Activated CD8-positive, alpha-beta memory T cell treated with anti-CD3 and anti-CD28 coated beads, Interleukin-2, amount 50 U/mL, for 4 hours (primary cell): Measurements from ENCODE around the gene ALG9.

Source experiments
- DNase-seq: peaks from one replicate; pipeline ENCODE4 v3.0.0-alpha.2; 2020

ALG9 gene

DNA sequence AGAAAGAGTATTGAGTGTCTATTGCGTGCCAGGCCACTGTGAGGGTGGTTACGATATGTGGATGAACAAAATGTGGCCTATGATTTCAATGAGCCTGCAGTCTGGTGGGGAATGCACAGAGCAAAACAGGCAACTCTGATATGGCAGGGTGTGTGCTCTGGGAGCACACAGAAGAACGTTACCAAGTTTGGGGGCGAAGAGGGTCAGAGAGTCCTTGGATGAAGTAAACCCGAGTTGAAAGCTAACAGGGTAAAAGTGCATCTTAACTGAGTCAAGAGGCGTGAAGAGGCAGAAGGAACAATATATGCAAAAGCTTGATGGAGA lies 8.2 kb upstream of the ALG9 start:
- DNase-seq: no peak

DNA sequence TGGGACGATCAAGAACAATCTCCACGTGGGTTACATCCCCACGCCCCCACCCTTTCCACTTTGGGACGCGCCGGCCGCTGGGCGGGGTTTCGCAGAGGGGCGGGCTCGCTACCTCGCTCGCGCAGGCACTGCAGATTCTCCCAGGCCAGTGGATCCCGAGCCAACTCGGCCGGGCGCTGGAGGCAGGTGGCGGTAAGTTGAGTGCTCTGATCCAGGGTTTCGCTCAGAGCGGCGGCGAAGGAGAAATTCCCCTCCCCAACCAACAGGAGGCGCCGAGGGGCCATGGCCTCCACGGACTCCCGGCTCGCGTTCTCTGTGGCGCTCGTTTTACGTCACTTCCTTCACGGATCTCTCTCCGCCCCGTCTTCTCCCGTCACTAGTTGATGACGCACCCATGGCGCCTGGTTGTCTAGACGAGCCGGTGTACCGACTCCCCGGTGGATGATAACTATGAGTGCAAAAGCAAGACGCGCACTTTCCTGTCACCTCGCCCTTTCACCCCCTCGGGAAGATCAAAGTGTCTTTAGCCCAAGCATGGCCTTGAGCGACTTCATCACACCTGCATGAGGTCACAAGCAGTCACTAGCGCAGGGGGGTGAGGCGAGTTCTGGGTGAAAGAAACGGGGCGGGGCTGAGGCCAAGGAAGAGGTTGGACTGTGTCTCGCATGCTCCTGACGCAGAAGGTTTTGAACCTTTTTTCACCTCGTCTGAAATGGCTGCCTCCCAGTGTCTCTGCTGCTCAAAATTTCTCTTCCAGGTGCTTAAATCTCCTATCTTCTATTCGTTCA lies 7.7 kb upstream of the ALG9 start, which contains the start of the genes CFAP68 and FDXACB1:
Gene CFAP68 (plus strand): TSS at position 693 of the 788 bp plus-strand sequence. CDS start 20 bp downstream, at position 713.
Gene FDXACB1 (minus strand): TSS at position 317 of the 788 bp plus-strand sequence. CDS start 33 bp downstream, at position 284.
- DNase-seq: peak; percentile 93

DNA sequence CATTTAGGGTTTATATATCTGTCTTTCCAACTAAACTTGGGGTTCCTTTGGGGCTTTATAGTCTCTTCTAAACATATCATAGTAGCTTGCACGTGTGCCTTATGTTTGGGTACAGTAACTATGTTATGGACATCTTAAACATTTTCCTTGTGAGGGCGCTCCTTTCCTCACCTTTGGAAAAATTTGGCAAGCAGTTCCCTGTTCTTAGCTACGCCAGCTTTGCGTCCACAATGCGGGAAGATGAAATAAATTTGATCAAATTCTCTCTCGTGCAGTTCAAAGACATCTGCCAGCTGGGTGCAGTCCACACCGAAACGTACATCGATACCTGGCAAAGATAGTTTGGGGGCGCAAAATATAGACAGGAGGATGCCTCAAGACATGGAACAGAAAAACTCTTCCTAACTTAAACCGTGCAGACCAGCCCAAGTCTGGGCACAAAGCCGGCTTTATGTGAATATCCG lies 7.0 kb upstream of the ALG9 start:
- DNase-seq: no peak

DNA sequence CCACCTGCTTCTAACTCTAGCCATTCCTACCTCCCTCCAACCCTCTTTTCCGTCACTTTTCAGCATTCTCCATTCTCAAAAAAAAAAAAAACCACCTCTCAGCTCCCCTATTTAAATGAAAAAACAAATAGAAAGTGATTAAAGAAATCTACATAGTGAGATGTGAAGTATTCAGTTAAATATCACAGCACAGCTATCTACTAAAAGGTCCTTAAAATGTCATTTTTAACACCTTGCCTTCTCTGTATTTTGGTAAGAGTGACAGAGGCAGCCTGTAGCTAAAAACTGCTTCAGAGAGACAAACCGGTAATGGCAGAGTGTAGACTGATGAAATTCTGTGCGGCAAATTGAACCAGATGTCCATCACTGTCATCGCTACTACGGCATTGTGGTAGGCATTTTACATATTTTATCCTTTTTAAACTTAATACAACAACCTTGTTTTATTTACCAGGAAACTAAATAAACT lies 346 bp upstream of the ALG9 start:
- no peak for DNase-seq

DNA sequence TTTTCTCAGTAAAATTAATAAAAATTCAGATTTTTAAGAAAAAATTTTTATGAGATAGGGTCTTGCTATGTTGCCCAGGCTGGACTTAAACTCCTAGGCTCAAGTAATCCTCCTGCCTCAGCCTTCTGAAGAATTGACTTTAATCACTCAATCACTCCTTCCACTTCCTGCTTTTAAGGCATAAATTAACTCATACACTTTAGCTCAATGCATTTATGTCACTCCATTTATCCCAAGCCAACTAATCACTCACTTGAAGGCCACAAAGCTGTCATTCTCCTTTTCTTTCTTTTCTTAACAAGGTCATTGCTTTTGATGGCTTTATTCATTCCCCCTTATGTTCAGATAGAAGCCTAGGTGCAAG lies 877 bp downstream of the ALG9 start:
- DNase-seq: no peak

DNA sequence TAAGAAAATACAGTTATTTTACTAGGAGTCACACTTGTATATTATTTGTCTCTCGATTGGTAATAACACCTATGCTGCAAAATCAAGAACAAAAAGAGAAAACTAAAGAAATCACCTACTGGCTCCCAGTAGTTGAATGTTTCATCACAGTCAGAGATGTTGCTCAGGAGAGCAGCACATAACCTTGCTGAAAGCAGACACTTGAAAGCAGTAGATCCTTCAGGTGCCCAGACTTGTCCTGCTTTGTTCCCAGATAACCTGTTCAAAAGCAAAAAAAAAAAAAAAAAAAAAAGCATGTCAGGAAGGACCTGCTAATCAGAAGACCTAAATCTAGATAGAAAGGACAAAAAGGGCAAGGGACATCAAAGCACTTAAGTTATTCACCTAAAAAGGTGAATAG lies 1.3 kb downstream of the ALG9 start:
- no peak for DNase-seq

DNA sequence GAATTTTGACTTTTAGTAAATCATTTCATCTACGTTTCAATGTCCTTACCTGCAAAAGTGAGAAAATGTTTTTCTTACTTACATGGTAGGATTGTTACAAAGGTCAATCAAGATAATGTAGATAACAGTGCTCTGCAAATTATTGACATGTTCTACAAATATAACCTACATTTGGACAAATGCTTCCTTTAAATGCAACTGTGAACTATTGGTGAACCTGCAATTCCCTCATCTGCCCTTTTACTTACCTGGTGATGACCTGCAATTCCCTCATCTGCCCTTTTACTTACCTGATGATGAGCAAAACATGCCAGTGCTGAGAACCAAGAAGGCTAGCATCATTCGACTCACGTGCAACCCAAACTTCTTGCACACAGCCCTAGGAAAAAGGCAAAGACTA lies 11.1 kb downstream of the ALG9 start:
- no peak for DNase-seq

DNA sequence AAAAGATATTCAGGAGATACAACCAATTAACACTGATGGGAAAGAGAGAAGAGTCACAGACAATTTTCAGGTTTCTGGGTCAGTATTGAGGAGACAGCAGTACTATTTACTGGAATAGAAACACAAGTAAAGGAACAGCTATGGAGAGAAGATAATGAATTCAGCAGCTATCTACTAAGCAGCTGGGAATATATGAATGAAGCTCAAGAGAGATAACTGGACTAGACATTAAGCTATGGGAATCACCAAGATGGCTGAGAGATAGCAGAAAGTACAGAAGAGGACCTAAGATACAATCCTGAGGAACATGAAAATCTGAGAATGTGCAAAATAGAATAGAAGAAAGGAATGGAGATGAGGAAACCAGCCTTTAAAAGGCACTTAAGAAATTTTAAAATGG lies 15.9 kb downstream of the ALG9 start:
- DNase-seq: no peak

DNA sequence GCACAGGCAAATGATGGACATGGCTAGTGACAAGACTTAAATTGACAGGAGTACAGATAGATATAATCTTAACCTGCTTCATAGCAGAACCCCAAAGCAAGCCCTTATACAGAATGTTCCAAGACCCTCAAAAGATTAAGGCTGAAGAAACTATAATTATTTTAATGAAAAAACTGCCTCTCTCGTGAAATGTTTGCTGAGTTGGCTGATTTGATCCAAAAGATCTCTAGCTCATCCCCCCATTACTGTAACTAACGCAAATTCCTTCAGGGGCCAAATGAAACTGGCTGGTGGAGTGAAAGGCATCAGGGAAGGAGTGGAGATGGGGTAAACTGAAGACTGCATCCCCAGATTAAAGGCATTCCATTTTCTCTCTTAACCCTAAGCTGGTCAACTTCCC lies 19.3 kb downstream of the ALG9 start:
- DNase-seq: no peak

DNA sequence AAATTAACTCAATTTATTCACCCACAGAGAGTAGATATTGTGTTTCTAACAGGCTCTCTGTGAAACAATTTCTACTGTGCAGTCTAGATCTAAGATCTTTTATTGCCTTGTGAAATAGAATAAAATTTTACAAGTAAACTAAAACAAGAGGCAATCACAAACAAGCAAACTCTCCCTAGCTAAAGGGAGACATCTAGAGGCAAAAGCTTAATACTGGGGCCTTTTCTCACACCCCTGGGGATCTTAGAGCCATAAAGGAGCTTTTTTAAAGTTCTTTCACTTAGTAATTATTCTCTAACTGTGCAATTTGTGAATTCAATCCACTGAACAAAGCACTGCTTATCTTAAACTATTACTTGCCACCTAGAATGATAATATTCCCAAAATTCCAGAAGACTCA lies 19.7 kb downstream of the ALG9 start:
- DNase-seq: no peak

DNA sequence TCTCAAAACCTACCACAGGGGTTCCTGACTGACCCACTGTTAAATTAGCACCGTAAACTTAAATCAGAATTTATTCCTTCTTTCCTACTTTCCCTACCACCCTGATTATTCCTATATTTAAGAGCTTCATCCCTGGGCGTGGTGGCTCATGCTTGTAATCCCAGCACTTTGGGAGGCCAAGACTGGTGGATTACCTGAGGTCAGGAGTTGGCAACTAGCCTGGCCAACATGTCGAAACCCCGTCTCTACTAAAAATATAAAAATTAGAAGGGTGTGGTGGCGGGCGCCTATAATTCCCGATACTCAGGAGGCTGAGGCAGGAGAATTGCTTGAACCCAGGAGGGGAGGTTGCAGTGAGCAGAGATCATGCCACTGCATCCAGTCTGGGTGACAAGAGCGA lies 20.3 kb downstream of the ALG9 start:
- no peak for DNase-seq

DNA sequence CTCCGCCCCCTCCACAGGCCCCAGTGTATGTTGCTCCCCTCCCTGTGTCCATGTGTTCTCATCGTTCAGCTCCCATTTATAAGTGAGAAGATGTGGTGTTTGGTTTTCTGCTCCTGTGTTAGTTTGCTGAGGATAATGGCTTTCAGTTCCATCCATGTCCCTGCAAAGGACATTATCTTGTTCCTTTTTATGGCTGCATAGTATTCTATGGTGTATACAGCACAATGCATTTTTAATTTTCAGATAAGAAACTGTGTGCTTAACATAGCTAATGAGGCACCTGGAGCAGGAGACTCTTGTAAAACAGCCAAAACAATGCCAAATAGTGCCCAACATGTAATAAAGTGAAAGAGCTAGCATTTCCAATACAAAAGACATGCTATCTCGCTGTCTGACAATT lies 21.8 kb downstream of the ALG9 start:
- no peak for DNase-seq

DNA sequence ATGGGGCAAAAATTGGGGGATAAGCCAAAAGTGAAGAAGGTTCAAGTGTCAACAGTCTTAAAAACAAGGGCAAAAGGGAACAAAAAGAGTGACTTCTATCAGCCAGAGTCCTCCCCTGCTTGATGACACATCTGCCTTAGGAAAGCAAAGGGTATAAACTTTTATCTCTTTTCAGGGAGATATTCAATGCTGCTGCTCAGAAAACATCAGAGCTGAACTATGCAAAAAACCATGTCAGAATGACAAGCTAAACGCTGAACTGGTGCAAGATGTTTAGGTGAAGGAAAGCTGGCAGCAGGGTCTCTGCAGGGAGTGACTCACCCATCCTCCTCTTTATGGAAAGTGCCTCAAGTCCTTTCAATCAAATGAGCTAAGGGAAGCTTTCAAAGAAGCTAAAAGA lies 24.7 kb downstream of the ALG9 start:
- no peak for DNase-seq

DNA sequence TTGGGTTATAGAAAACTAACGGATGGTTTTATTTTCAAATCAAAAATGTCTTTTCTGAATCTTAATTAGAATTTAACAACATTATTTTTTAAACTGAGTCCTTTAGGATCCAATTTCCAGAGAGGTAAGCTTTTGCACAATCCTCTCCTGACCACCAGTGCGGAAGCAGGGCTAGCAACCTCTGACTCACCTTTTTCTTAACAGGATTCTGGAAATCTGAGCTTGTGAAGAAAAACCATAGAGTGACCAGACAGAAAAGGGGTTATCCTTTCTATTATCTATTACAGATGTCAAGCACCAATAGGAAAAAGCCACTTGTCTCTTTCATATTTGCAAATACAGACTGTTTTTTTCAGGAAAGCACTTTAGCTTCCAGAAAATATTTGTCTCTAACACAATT lies 25.3 kb downstream of the ALG9 start:
- DNase-seq: no peak

DNA sequence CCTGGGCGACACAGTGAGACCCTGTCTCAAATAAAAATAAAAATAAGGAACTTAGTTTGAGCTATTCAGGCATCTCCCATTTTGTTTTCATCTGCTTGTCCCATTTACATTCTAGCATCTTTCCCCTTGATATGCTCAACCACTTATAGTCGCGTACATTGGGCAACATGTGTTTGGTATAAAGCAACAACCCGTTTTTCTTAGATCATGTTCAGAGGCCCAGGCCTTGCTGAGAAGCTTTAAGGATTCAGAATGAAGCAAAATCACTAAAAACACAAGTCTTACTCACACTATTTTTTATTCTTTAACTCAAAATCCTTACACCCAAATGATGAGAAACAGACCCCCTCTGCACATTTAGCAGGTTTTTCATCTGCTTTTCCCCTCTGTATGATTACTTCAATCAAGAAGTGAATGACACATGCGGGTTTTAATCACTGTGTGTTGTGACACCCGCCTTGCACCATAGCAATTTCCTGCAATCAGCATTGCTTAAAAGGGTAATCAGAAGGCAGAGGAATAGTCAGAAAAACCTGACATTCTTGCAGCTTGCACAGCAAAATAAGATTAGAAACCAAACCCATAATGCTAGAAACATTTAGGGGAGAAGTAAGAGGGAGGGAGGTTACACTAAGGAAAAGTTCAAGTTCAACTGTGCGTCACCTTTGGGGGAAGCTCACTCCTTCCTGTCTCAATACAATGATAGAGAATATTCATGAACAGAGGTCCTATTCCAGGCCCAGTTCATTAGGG lies 25.9 kb downstream of the ALG9 start:
- no peak for DNase-seq

DNA sequence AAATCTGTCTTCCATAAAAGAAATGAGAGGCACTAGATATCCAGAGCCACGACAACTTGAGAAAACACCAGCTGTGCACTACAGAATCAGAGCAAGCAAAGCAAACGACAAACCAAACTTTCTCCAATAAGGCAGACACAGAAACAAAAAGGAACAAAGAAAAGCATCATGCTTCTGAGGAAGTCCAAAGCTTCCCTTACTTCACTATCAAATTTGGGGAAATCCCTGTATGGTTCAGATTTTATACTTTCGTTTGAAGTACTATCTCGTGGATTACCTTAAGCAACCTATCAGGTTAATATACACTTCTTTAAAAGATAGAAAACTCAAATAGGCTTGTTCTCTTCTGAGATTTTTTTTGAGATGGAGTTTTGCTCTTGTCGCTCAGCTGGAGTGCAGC lies 27.7 kb downstream of the ALG9 start:
- no peak for DNase-seq

DNA sequence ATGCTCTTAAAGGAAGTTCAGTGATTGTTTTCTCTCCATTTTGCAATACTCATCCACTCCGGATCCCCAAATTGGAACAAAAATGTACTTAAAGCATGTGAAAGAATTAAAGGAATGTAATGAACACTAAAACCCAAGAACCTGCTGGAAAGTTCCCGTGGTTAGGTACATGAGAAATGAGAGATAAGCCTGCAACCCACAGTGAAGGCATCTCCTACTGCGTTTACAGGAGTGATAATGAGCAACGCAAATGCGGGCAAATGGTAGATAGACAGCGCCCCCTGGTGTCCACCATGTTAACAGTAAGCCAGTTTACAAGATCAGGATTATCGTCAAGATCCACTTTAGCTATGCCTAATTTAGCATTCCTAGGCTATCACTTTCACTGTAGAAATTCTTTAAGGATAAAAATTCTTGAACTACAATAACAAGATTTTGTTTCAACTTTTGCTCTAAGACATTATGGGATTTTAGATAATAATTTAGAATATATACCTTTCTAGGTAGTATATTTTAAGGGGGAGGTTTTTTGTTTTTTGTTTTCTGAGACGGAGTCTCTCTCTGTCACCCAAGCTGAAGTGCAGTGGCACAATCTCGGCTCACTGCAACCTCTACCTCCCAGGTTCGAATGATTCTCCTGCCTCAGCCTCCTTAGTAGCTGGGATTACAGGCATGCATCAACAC lies 29.9 kb downstream of the ALG9 start:
- DNase-seq: peak; percentile 87

DNA sequence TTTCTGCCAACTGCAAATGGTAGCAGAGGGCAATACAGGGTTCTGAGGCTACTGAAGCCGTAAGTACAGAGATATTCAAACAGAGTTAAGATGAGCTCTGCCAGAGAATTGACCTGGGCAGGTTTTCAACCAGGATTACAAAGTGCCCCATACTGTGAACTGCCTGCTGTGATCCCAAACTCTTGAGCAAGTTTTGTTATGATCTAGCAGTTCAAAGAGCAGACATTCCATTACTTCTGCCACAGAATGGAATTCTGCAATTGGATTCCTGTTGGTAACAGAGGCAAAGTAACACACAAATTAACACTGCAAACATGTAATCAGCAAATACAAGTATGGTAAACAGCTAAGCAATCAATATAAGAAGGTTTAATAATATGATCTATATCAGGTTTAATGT lies 31.2 kb downstream of the ALG9 start:
- no peak for DNase-seq

DNA sequence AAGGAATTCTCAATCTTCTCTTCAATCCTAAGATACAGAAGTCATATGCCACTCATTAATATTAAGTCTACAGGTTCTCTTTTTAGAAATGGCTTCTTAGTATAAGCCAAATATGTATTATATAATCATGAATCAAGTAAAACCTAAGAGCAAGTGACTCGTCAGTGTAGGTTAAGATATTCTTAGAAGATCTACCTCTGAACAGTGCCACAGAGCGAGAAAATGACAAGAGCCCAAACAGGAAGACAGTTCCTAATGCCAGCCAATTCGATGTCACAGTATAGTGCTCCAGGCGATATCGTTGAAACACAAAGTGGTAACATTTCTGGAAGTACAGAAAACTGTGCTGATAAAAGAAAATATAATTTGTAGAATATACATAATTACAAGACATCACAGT lies 33.3 kb downstream of the ALG9 start:
- DNase-seq: no peak

DNA sequence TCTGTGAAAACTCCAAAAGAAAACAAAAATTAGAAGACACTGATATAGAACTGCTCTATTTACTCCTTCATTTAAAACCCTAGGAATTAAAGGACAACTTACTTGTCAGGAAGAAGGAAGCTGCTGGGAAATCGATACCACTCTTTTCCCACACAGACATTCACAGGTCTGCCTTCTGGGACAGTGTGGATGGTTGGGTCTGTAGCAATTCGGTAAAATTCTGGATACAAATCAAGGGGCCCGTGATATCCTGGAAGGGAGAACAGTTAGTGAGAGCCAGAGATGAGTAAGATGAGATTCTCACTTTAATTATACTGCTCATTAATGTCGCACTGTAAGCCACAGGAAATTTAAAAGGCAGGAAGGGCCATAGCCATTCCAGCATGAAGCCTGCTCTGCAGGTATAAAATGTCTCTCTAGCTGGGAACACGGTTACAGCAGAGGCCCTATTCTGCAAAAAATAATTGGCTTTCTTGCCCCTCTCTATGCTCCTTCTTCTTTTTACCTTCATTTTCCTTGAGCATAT lies 34.0 kb downstream of the ALG9 start:
- no peak for DNase-seq

DNA sequence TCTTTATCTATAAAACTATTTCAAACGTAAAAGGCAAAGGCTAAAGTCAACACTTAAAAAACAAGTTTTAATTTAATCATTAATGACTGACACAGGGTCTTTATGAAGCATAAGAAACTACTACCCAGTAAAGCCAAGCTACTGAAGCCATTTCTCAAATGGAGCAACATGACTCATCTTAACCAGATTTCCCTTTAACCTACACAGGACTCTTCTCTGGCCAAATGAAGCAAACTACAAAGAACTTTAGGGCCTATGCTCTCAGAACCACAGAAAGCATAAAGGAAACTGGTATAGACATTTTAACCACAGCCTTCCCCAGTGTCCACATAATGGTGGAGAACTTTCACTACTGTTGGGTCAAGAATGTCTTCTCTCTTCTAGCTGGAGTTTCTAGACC lies 34.7 kb downstream of the ALG9 start:
- no peak for DNase-seq

DNA sequence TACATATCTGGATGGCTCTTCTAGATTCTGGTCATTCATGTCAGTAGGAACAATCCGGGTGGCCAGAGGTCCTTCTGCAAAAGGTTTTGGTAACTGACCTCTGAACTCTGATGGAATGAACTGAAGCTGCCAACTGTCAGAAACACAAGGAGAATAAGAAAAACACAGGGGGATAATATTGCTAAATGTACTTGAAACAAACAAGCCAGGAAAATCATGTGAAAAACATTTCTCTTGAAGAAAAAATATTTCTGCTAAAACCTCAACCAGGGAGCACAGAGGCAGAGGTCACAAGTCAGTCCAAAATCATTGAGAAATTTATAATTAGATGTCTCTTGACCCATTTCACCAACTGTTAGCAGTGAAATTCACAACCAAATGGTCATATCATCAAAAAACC lies 35.2 kb downstream of the ALG9 start:
- DNase-seq: no peak

DNA sequence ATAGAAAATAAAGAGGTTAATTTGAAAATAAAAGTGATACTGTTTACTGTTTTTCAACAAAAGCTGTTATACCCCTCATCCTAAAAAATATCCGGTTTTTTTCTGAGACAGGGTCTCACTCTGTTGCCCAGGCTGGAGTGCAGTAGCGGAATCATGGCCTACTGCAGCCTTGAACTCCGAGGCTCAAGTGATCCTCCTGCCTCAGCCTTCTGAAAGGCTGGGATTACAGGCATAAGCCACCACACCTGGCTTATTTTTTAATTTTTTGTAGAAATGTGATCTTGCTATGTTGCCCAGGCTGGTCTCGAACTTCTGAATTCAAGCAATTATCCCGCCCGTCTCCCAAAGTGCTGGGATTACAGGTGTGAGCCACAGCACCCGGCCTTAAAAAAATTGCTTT lies 35.7 kb downstream of the ALG9 start:
- DNase-seq: no peak
